GM12872 (cell line): ENCODE measurements around the gene DBNDD1.
A peak's percentile ranks its signal among the peaks of the same experiment; 100 is the strongest.

ENCODE experiments used
- TF ChIP-seq, protein P1 (sequence below): IDR thresholded peaks from 3 replicates; pipeline ENCODE4 v1.5.1; 2011; ENCODE audit warnings: low read depth, mild to moderate bottlenecking, low read length, moderate library complexity; ENCODE audit not compliant: insufficient read depth

The DBNDD1 gene

DNA sequence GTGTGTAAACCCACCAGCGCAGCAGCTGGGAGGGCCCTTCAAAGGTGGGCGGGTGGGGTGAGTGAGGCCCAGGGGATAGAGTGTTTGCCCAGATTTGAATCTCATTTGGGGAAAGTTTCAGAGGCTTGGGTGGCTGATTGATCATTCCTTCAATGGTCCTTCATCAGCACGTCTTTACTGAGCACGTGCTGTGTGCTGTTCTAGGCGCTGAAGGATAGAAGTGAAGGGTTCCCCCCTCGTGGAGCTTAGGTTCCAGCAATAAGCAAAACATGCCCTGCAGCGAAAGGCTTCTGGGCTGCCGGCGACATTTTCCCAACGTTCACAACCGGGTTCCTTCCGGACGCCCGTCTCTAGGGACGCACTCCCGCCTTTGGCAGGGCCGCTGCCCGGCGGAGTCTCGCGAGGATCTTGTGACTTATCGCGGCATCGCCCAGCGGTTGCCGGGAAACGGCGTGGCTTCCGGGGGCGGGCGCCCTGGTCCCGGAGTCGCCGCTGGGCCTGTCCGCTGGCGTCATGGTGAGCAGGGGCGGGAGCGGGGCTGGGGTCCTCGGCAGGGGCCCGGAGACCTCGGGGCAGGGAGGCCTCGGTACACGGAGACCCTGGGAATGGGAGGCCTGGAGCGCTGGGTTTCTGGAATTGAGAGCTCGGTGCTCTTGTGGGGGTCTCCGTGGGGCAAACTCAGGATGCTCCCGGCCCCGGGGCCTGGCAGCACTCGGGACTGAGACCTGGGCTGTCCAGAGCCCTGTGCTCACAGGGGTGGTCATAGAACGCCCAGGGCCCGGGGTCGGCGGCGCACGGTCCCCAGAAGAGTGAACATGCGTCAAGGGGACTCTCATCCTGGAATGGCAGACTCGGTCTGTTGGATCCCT, 3.2 kb upstream of the DBNDD1 start:
- TF ChIP-seq, protein P1, sequence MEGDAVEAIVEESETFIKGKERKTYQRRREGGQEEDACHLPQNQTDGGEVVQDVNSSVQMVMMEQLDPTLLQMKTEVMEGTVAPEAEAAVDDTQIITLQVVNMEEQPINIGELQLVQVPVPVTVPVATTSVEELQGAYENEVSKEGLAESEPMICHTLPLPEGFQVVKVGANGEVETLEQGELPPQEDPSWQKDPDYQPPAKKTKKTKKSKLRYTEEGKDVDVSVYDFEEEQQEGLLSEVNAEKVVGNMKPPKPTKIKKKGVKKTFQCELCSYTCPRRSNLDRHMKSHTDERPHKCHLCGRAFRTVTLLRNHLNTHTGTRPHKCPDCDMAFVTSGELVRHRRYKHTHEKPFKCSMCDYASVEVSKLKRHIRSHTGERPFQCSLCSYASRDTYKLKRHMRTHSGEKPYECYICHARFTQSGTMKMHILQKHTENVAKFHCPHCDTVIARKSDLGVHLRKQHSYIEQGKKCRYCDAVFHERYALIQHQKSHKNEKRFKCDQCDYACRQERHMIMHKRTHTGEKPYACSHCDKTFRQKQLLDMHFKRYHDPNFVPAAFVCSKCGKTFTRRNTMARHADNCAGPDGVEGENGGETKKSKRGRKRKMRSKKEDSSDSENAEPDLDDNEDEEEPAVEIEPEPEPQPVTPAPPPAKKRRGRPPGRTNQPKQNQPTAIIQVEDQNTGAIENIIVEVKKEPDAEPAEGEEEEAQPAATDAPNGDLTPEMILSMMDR = no peak

DNA sequence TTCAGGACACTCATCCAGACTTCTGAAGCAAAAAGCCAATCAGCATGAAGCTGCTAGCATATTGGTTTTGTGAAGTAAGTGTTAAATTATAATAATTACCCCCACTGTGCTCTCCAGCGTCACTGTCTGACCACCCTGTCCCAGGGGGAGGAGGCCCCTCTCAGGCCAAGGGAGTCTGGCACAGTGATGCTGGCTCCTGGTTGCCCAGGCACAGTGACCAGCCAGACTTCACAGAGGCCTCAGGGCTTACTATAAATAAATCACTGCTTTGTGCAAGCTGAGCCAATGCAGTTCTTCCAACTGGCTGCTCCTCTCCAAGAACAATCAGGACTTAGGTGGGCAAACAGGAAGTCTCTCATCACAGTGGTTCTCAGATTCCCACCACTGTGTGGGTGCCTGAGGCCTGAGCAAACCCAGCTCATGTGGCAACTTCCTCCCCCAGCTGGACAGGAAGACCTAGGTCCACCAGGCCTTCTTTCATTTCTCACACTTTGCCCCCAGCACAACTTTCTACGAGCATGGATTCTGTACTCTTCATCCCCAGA, 1.7 kb upstream of the DBNDD1 start:
- TF ChIP-seq, protein P1 = no peak

- TF ChIP-seq, protein P1 = no peak
Measured at GRCh38 chr16:90020260-90020837, 1.1 kb upstream of the DBNDD1 start.

GRCh38 chr16:90019543-90020259, 445 bp upstream of the DBNDD1 start:
- TF ChIP-seq, protein P1 = peak; percentile 37; the same call in 1 of the 3 replicates

DNA sequence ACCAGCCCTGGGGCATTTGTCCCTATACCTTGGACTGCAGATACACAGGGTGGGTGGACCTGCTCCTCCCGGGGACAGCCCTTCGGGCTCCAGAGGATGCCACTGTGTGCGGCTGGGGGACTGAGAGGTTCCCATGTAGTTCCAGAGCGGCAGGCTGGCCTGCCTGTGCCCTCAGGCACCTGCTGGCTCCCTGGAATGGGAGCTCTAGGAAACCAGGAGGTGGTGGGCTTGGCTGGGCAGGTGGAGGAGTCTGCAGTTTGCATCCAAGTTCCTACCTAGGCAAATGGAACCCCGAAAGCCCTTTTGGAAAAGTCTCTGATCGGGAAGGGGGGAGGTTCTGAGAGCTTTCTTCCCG, 982 bp downstream of the DBNDD1 start:
- TF ChIP-seq, protein P1 = no peak

DNA sequence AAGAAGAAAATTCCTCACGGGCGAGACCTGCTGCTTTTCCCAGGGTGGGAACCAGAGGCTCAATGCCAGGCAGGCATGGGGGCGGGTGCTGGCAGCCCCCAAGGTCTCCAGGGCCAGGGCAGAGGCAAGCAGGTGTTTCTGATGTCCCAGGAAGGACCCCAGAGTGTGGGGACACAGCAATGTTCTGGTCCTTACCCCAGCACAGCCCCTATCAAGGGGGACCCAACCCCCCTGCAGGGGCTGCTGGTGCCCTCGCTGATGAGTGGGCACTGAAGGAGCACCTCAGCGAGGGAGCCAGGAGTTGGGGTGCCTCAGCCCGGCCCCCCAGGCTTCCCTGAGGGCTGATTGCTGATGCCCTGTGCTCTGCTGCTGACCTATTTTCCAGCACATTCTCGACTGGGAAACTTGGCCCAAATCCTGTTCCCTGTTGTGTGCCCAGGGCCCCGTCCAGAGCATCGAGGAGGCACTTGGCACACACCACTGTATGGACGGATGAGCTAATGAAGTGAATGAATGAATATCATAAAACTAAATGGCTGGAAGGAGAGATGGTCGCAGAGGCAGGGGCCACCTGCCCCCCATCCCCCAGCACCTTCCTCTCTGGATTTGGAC, 2.8 kb downstream of the DBNDD1 start:
- TF ChIP-seq, protein P1 = no peak
